ENCODE data around the gene TTC28.

- TF ChIP-seq CTCF (IDR thresholded peaks at IDR 0.05) (no peak), POLR2A (IDR thresholded peaks at IDR 0.05) (no peak)
Observed at GRCh38 chr22:27984723-27985122, 694.9 kb downstream of the TTC28 start.

Data from uterus (tissue), 2 donors.